GM18861 (cell line): ENCODE data around the gene MS4A8.
A peak's percentile ranks its signal among the peaks of the same experiment; 100 is the strongest.

Experiments used
- ATAC-seq: cut with Tn5 transposase; IDR thresholded peaks from one replicate; pipeline ENCODE4 v1.9.1; 2021; ENCODE audit not compliant: unreplicated experiment

The MS4A8 gene

DNA sequence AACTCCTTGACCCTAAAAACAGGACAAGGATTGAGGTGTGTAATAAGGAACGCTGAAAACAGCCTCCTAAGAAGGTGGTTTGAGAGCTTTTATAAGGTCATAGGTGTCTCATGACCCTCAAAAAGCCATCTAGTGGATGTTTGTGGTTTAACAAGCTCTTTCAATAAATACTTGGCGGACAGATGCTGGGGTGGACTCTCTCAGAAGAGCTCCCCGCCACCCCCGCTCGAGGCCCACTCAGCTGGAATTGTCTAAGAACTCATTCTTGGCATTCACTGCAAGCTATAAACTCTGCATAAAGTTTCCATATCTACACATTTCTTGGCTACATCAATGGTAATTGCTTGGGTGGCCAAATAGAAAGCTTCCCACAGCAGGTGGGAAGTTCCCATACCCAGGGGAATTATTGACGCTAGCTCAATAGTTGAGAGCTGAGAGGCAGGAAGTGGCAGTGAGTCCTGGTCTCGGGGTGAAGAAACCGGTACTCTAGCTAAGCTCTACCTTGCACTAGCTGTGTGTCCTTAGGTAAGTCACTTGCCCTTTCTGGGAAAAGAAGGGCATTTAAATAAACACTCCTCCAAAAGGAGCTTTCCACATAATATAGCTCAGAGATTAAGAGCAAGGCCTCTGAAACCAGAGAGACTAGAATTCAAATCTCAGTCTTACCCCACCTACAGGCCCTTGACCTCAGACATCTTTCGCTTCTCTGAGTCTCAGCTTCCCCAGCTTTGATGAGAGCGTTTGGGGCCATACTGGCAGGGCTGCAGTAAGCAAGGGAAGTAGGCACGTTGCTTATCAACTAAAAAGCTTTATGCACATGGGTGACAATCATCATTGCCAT is 63.7 kb downstream of the MS4A8 start:
- peak; percentile 42 for ATAC-seq

DNA sequence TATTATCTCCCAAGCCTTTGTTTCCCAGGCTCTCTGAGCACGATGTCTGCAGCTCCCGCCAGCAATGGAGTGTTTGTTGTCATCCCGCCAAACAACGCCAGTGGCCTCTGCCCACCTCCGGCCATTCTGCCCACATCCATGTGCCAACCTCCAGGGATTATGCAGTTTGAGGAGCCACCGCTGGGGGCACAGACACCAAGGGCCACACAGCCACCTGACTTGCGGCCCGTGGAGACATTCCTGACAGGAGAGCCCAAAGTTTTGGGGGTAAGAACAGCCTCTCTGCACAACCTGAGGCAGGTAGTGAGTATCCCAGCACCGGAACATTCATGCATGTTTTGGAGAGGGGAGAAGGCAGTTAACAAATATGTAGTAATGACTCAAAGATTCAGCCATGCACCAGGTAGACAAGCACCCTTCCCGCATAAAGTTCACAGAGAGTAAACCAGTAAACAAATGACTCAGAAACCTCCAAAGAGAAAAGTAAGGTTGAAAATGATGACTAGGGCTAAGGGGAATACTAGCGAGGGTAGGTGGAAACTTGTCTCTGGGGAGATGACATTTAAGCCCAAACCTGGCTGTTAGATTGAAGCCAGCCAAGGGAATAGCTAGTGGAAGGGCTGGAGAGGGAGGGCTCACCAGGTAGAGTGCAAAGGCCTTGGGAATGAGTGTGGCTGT is 64.4 kb downstream of the MS4A8 start:
- ATAC-seq, result no peak

DNA sequence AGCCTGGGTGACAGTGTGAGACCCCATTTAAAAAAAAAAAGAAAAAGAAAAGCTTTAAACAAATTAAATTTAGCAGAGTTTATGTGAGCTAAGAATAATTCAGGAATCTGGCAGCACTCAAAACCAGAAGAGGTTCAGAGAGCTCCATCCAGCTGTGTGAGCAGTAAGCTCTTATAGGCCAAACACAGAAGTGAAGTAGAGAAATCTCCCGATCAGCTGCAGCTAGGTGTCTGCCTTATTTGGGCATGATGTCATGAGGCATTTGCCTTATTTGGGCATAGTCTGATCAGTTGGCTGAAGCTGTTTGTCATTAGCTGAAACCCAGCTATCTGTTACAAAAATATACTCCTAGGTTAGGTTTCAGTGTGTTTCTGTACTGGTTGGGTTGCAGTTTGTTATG is 65.5 kb downstream of the MS4A8 start:
- peak; percentile 43 for ATAC-seq

DNA sequence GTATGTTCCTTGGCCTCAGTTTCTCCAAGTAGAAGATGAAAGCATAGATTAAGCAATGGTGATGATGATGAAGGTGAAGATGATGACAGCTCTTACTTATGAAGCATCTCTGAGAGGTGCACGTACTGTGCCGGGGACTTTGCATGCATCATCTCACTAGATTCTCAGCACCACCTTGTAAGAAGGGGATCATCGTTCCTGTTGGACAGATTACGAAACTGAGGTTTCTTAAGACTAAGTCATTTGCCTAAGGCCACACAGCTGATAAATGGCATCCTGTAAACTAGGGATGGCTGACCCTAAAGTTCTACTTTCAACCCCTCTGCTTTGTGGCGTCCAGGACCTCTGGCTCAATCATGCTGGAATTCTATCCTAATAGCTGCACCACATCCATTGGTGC is 65.9 kb downstream of the MS4A8 start:
- ATAC-seq, result peak; percentile 8
